Activated CD4-positive, alpha-beta T cell treated with anti-CD3 and anti-CD28 coated beads, Interleukin-2, amount 50 U/mL, for 24 hours (primary cell): ENCODE measurements around the gene RAB37.

Source experiments
- DNase-seq, 2 donors: peaks; one replicate each; pipeline ENCODE4 v3.0.0-alpha.2; 2020; ENCODE audit warnings: low read depth in 1 of 2, low spot score in 1 of 2

Gene RAB37

DNA sequence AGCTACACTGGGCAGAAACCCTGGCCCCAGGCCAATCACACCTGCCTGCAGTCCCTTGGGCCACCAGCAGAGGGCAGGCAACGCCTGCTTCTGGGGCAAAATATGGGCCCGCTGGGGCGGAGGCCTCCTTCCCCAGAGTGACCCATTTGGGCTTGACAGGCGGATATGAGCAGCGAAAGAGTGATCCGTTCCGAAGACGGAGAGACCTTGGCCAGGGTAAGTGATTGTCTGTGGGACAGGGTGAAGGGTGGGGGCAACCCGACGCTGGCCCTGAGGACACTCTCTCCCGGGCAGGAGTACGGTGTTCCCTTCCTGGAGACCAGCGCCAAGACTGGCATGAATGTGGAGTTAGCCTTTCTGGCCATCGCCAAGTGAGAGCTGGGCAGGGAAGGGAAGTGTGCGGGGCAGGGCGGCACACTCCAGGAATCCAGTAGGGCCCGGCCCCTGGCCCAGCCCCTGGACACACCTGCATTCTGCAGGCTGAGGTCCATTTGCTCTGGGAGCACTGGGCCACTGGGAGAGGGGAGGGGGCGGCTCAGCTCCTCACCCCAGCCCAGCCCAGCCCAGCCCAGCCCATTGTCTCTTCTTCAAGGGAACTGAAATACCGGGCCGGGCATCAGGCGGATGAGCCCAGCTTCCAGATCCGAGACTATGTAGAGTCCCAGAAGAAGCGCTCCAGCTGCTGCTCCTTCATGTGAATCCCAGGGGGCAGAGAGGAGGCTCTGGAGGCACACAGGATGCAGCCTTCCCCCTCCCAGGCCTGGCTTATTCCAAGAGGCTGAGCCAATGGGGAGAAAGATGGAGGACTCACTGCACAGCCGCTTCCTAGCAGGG lies 7.9 kb downstream of the RAB37 start:
- peak; percentile 79 to 84 for DNase-seq

GRCh38 chr17:74745548-74746177 lies 8.6 kb downstream of the RAB37 start:
- DNase-seq = no peak

DNA sequence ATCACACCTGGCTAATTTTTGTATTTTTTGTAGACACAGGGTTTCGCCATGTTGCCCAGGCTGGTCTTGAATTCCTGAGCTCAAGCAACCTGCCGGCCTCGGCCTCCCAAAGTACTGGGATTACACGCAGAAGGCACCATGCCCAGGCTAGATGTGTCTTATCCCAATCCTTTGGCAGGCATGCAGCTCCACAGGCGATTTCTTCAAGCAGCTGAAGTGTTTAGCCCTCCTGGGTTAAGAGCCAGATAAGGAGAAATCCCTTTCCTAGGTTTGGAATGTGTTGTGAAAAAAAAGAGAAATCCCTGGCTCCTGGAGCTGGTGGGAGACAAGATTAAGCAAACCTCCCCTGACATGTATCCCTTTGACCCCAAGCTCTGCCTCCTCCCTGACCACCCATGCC lies 9.3 kb downstream of the RAB37 start:
- DNase-seq = no peak

- DNase-seq = no peak
Measured at GRCh38 chr17:74746922-74747321, 9.9 kb downstream of the RAB37 start.

- DNase-seq = no peak
Measured at GRCh38 chr17:74748279-74748528, 11.1 kb downstream of the RAB37 start.

GRCh38 chr17:74748529-74749278 lies 11.6 kb downstream of the RAB37 start, which contains the start of gene NHERF1:
Gene NHERF1, plus strand, starts transcription at chr17:74748628. Its CDS starts 219 bp downstream, at chr17:74748847.
- DNase-seq = peak; percentile 87 to 91

DNA sequence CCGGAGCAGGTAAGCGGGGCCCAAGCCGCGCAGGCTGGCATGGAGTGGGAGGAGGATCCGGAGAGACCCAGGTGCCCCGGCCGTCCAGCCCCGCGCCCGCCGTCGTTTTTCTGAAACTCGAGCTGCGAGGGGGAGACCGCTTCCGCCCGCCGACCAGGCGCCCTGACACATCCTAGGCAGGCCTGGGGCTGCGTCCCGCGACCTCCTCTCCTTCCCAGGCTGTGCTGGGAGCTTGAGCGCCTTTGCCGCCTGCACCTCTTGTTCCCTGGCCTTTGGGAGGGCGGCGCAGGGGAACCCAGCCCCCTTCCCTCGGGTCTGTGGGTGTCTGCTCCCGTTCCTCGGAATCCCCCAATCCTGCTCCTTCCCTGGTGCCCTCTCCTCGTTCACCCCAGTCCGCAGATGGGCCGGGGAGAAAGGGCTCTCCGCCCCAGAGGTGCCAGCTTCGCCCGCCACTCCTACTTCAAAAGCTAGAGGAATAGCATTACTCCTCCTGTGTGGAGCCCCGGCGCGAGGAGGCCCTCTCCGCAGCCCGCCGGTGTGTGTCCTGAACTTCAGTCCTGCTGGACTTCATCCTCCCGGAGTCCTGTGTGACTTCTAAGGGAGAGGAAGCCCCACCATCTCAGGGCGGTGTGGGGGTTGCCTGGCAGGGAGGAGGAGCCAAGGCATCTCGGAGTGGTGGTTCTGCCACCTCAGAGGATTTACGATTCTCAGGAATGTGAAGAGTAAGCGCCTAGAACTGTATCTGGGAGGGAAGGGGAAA lies 12.4 kb downstream of the RAB37 start:
- DNase-seq = no peak

DNA sequence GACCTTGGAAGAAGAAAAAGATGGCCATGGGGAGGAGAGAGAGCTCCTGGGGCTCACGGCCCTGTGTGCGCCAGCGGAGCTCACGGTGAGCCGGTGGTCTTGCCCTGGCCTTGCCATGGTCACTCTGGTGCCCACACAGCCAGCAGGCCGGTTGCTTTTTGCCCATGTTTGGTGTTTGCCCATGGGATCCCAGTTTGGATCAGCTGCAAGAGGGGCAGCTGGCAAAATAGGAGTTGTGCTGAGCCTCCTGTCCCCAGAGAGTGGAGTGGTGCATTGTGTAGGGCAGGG lies 12.9 kb downstream of the RAB37 start:
- DNase-seq = no peak

- no peak for DNase-seq
Measured at GRCh38 chr17:74750327-74751069, 13.4 kb downstream of the RAB37 start.

GRCh38 chr17:74752415-74752814 lies 15.4 kb downstream of the RAB37 start:
- no peak for DNase-seq

DNA sequence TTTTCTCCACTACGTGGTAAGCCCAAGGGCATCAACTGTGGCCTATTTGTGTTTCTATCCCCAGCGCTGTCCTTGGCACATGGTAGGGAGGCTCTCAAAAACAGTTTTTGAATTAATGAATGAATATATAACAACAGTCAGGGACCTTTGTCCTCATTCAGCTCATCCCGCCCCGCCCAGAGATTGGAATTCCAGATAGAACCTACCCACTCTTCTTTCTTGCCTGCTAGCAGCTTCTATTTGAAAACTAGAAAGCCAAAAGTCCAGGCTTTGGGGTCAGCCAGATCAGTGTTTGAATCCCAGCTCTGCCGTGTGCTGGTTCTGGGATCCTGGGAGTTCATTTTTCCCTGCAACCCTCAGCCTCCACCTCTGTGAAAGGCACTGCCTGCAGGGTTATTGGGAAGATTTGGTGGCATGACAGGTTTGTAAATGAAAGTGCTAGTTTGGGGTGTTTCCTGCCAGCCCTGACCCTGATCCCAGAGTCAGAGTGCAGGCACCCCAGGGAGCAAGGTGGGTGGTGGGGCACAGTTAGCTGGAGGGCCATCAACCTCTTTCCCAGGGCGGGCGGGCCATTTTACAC lies 15.9 kb downstream of the RAB37 start:
- no peak for DNase-seq

- DNase-seq = no peak
Measured at GRCh38 chr17:74754832-74755231, 17.8 kb downstream of the RAB37 start.

GRCh38 chr17:74755533-74755932 lies 18.5 kb downstream of the RAB37 start:
- DNase-seq = no peak

DNA sequence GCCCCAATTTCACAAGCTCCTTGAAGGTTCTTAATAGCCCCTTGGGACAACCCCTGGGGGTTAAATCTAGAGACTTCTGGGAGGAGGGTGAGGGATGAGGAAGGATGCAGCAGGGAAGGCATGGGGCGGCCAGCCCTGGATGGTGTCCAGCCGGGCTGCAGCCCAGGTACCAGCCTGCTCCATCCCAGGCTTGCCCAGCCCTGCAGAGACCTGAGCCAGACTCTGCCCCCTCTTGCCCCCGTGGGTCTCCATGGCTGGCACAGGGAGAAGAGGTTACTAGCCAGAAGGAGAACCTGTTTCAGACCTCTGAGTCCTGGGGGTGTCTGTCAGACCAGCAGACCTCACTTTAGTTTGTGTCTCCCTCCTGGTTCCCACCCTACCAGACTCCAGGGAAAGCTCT lies 19.8 kb downstream of the RAB37 start:
- no peak for DNase-seq

DNA sequence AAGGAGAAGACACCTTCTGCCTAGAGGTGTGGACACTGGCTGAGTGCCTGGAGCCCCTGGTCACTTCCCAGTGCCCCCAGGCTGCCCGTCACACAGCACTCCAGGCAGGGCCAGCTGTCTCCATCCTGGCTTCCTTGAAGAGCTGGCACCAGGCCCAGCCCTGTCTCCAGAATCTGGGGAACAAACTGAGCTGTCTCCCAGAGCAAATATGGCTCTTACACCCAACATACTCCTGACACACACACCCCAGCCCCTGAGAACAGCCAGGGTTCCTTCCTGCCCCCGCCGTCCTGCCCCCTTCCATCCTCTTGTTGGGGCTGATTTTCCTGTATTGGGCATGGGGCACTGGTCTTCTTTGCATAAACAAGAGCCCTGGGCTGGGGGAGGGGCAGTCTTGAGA lies 20.4 kb downstream of the RAB37 start:
- no peak for DNase-seq

- no peak for DNase-seq
Measured at GRCh38 chr17:74757931-74758847, 21.1 kb downstream of the RAB37 start.

DNA sequence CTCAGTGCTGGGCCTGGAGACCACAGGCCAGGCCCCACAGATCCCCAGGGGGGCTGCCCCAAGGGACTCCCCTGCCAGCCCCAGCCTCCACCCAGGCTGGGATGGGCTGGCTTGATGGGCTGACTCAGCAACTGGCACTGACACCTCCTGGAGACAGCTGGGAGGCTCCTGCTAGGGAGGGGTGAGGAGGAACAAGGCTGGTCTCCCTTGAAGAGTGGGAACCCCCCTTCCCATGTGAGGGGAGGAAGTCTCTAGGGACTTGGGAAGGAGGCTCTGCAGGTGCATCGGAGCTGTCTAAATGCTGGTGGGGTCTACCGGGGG lies 21.8 kb downstream of the RAB37 start:
- no peak for DNase-seq

DNA sequence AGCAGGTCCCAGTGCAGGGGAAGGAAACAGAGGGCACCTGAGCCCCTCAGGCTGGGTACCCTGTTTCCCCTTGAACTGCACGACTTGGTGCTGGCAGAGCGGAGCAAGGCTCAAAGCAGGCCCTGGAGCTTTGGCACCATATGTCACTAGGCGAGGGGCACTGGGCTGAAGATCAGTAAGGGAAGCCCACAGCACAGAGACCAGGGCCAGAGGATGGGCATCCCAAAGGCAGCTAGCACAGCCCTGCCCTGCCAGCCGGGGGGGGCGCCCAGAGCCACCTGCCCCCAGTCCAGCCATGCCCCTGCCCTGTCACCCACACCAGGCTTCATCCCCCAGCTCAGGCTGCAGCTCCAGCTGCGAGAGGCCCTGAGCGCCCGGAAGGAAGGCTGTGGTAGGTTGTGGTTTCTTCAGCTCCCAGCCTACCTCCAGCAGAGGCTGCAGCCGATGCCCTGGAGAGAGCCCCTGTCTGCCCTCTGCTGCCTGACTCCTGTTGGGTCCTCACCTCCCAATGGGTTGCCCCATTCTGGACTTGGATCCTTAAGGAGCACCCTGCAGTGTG lies 22.3 kb downstream of the RAB37 start:
- DNase-seq = no peak

GRCh38 chr17:74759941-74760340 lies 22.9 kb downstream of the RAB37 start:
- DNase-seq = no peak
